Measurements from ENCODE around the gene HAND1. TPM values are rescaled to one million over a fixed set of nuclear protein-coding genes. Genes with fewer than 3 reads are reported as not detected.

The HAND1 gene
- total and polyA plus RNA-seq, 3 donors from 2014 or later: 0.24 TPM; not detected in 2

GRCh38 chr5:154445422-154446194, 32.4 kb downstream of the HAND1 start, which contains the start of gene SAP30L:
Gene SAP30L (plus strand): TSS chr5:154445997. CDS start chr5:154446605, 608 bp downstream.
- intact Hi-C loops (cut with DNase I; ENCODE audit: low total_unique reads): no loop called here
- Histone ChIP-seq H3K4me3 (peak within 1 kb of the TSS; percentile 77 to 88), H3K36me3 (ENCODE audit: low read depth, missing control alignments) (no peaks in the 10 kb centered on the region), H3K27me3 (no peaks in the 10 kb centered on the region), H3K27ac (peak within 1 kb of the TSS; percentile 73 to 87), H3K4me1 (peaks cover 15% of the 10 kb centered on the region), H3K9me3 (no peaks in the 10 kb centered on the region)
- 1% methylated on average over 26 to 68 of the region's 70 CpGs for WGBS, 2 donors
- peak; percentile 72 for TF ChIP-seq POLR2A (IDR thresholded peaks at IDR 0.05)
- TF ChIP-seq, protein P1, sequence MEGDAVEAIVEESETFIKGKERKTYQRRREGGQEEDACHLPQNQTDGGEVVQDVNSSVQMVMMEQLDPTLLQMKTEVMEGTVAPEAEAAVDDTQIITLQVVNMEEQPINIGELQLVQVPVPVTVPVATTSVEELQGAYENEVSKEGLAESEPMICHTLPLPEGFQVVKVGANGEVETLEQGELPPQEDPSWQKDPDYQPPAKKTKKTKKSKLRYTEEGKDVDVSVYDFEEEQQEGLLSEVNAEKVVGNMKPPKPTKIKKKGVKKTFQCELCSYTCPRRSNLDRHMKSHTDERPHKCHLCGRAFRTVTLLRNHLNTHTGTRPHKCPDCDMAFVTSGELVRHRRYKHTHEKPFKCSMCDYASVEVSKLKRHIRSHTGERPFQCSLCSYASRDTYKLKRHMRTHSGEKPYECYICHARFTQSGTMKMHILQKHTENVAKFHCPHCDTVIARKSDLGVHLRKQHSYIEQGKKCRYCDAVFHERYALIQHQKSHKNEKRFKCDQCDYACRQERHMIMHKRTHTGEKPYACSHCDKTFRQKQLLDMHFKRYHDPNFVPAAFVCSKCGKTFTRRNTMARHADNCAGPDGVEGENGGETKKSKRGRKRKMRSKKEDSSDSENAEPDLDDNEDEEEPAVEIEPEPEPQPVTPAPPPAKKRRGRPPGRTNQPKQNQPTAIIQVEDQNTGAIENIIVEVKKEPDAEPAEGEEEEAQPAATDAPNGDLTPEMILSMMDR (IDR thresholded peaks at IDR 0.05): no peak
- DNase-seq: peak; percentile 97

- H3K4me3 ChIP-seq: peak overlapping the region; percentile 77 to 88
- DNase-seq: no peak
- 3% methylated on average over 26 to 30 of the region's 30 CpGs for WGBS, 2 donors
- H3K4me1 ChIP-seq: peaks cover 15% of the 10 kb centered on the region
- TF ChIP-seq, protein P1 (IDR thresholded peaks at IDR 0.05): no peak
- TF ChIP-seq POLR2A (IDR thresholded peaks at IDR 0.05): no peak
- peak overlapping the region; percentile 73 to 76 for H3K27ac ChIP-seq
- no peaks in the 10 kb centered on the region for H3K9me3 ChIP-seq
- intact Hi-C loops (cut with DNase I; ENCODE audit: low total_unique reads): no loop called here
- H3K27me3 ChIP-seq: no peaks in the 10 kb centered on the region
- H3K36me3 ChIP-seq (ENCODE audit: low read depth, missing control alignments): no peaks in the 10 kb centered on the region
These were observed 33.2 kb downstream of the HAND1 start for GRCh38 chr5:154444556-154445421.

DNA sequence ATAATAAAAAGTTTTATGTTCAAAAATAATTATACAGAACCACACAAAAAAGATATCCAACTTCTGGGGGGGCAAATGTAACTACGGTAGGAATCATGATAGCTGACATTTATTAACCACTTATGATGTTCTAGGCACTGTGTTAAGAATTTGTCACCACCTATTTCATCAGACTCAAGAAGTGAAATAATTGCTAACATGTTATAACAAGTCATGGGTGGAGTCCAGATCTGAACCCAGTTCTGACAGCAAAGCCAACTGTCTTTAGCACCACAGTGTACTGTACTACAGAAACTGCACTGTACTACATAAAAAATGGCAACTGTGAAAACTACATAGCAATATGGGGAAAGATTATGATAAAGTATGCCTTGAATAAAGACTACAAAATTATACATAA, 35.2 kb downstream of the HAND1 start:
- H3K27ac ChIP-seq: no peak overlapping the region
- H3K36me3 ChIP-seq (ENCODE audit: low read depth, missing control alignments): no peaks in the 10 kb centered on the region
- DNase-seq: no peak
- peaks cover 15% of the 10 kb centered on the region for H3K4me1 ChIP-seq
- H3K4me3 ChIP-seq: no peak overlapping the region
- H3K9me3 ChIP-seq: no peaks in the 10 kb centered on the region
- H3K27me3 ChIP-seq: no peaks in the 10 kb centered on the region
- WGBS, 2 donors: 93 to 96% methylated on average over 1 of the region's 1 CpG
- TF ChIP-seq, protein P1 (IDR thresholded peaks at IDR 0.05): no peak
- TF ChIP-seq POLR2A (IDR thresholded peaks at IDR 0.05): no peak
- intact Hi-C loops (cut with DNase I; ENCODE audit: low total_unique reads): no loop called here

DNA sequence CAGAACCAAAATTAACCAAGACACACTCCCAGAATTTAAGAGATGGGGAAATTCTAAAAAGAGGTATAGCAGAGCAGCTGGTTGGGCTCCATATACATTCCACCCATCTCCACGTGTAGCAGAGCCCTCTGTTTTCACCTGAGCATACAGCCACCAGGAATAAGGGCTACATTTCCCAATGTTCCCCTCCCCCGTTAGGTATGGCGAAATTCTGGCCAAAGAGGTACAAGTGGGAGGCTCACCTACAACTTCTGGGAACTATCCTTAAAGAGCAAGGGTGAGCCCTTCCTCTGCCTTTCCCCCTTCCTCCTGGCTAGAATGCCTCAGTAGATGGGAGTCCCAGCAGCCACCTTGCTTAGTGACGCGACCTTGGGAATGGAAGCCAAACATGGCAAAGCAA, 37.5 kb downstream of the HAND1 start:
- WGBS, 2 donors: 93 to 97% methylated on average over 5 of the region's 5 CpGs
- no peaks in the 10 kb centered on the region for H3K36me3 ChIP-seq (ENCODE audit: low read depth, missing control alignments)
- intact Hi-C loops (cut with DNase I; ENCODE audit: low total_unique reads): no loop called here

More for the DNA sequence above, 37.5 kb downstream of the HAND1 start:
- TF ChIP-seq POLR2A (IDR thresholded peaks at IDR 0.05): no peak
- TF ChIP-seq, protein P1 (IDR thresholded peaks at IDR 0.05): no peak
- Histone ChIP-seq H3K9me3 (no peaks in the 10 kb centered on the region), H3K4me1 (peaks cover 9% of the 10 kb centered on the region), H3K27me3 (no peaks in the 10 kb centered on the region), H3K27ac (no peak overlapping the region), H3K4me3 (no peak overlapping the region)
- DNase-seq: no peak

All from testis (tissue), 3 donors.